ENCODE data around the gene NTRK2.

NTRK2 gene

DNA sequence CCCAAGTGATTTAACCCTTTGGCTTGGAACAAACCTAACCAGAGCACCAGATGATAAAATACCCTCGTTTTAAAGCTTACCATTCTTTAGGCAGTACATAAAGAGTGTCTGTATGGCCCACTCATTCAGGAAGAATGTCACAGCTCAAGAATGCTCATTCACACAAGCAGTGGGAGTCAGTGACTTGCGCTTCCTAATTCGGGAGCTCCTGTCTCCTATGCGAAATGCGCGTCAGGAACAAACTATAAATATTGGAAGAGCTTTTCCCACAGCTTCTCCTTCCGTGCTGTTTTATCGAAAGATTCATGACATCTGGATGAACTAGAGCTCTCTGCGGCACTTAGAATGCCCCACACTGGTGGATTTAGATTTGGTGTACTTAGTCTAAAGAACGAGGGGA lies 66.6 kb downstream of the NTRK2 start:
- TF ChIP-seq PPARA (CRISPR knock-in tag; IDR thresholded peaks at IDR 0.05; ENCODE audit: borderline replicate concordance) (no peak), ISL1 (CRISPR knock-in tag; IDR thresholded peaks at IDR 0.05) (no peak), ZNF70 (CRISPR knock-in tag; IDR thresholded peaks at IDR 0.05) (no peak), TOX (CRISPR knock-in tag; IDR thresholded peaks at IDR 0.05; ENCODE audit: borderline replicate concordance) (no peak), OSR1 (CRISPR knock-in tag; IDR thresholded peaks at IDR 0.05) (no peak), ZFP30 (CRISPR knock-in tag; IDR thresholded peaks at IDR 0.05) (no peak)
- TF ChIP-seq, protein P1, sequence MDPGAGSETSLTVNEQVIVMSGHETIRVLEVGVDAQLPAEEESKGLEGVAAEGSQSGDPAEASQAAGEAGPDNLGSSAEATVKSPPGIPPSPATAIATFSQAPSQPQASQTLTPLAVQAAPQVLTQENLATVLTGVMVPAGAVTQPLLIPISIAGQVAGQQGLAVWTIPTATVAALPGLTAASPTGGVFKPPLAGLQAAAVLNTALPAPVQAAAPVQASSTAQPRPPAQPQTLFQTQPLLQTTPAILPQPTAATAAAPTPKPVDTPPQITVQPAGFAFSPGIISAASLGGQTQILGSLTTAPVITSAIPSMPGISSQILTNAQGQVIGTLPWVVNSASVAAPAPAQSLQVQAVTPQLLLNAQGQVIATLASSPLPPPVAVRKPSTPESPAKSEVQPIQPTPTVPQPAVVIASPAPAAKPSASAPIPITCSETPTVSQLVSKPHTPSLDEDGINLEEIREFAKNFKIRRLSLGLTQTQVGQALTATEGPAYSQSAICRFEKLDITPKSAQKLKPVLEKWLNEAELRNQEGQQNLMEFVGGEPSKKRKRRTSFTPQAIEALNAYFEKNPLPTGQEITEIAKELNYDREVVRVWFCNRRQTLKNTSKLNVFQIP (CRISPR knock-in tag; IDR thresholded peaks at IDR 0.05; ENCODE audit: borderline replicate concordance, low read depth) = no peak
- ATAC-seq = no peak

DNA sequence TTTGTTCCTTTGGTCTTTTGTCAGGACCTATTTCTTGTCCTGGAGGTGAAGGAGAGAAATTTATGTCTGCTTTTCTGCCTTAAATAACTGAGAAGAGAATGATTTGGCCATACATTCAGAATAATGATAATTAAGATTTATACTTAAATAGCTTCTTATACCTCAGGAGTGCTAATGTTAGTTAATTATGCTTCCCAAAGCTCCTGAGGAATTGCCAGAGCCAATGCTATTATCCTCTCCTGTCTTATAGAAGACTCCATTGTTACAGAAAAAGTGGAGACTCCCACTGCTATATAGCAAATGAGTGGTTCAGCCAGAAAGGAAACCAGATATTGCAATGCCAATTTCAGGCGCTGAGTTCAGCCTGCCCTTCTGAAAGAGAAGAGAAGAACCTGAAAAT lies 67.0 kb downstream of the NTRK2 start:
- TF ChIP-seq, protein P2, sequence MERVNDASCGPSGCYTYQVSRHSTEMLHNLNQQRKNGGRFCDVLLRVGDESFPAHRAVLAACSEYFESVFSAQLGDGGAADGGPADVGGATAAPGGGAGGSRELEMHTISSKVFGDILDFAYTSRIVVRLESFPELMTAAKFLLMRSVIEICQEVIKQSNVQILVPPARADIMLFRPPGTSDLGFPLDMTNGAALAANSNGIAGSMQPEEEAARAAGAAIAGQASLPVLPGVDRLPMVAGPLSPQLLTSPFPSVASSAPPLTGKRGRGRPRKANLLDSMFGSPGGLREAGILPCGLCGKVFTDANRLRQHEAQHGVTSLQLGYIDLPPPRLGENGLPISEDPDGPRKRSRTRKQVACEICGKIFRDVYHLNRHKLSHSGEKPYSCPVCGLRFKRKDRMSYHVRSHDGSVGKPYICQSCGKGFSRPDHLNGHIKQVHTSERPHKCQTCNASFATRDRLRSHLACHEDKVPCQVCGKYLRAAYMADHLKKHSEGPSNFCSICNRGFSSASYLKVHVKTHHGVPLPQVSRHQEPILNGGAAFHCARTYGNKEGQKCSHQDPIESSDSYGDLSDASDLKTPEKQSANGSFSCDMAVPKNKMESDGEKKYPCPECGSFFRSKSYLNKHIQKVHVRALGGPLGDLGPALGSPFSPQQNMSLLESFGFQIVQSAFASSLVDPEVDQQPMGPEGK (CRISPR knock-in tag; IDR thresholded peaks at IDR 0.05; ENCODE audit: borderline replicate concordance) = no peak
- TF ChIP-seq BACH2 (CRISPR knock-in tag; IDR thresholded peaks at IDR 0.05; ENCODE audit: borderline replicate concordance) (no peak), ZNF565 (CRISPR knock-in tag; conservative IDR thresholded peaks at IDR 0.05; ENCODE audit: low read depth) (no peak), OSR1 (CRISPR knock-in tag; IDR thresholded peaks at IDR 0.05) (no peak), ZC3H10 (CRISPR knock-in tag; IDR thresholded peaks at IDR 0.05) (no peak), ZNF70 (CRISPR knock-in tag; IDR thresholded peaks at IDR 0.05) (no peak), ZFP30 (CRISPR knock-in tag; IDR thresholded peaks at IDR 0.05) (no peak), ARNTL (CRISPR knock-in tag; IDR thresholded peaks at IDR 0.05; ENCODE audit: borderline replicate concordance, low read depth) (no peak), TCF4 (CRISPR knock-in tag; IDR thresholded peaks at IDR 0.05; ENCODE audit: borderline replicate concordance) (no peak)
- TF ChIP-seq, protein P3, sequence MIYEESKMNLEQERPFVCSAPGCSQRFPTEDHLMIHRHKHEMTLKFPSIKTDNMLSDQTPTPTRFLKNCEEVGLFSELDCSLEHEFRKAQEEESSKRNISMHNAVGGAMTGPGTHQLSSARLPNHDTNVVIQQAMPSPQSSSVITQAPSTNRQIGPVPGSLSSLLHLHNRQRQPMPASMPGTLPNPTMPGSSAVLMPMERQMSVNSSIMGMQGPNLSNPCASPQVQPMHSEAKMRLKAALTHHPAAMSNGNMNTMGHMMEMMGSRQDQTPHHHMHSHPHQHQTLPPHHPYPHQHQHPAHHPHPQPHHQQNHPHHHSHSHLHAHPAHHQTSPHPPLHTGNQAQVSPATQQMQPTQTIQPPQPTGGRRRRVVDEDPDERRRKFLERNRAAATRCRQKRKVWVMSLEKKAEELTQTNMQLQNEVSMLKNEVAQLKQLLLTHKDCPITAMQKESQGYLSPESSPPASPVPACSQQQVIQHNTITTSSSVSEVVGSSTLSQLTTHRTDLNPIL (CRISPR knock-in tag; IDR thresholded peaks at IDR 0.05; ENCODE audit: low read depth) = no peak
- TF ChIP-seq, protein P4, sequence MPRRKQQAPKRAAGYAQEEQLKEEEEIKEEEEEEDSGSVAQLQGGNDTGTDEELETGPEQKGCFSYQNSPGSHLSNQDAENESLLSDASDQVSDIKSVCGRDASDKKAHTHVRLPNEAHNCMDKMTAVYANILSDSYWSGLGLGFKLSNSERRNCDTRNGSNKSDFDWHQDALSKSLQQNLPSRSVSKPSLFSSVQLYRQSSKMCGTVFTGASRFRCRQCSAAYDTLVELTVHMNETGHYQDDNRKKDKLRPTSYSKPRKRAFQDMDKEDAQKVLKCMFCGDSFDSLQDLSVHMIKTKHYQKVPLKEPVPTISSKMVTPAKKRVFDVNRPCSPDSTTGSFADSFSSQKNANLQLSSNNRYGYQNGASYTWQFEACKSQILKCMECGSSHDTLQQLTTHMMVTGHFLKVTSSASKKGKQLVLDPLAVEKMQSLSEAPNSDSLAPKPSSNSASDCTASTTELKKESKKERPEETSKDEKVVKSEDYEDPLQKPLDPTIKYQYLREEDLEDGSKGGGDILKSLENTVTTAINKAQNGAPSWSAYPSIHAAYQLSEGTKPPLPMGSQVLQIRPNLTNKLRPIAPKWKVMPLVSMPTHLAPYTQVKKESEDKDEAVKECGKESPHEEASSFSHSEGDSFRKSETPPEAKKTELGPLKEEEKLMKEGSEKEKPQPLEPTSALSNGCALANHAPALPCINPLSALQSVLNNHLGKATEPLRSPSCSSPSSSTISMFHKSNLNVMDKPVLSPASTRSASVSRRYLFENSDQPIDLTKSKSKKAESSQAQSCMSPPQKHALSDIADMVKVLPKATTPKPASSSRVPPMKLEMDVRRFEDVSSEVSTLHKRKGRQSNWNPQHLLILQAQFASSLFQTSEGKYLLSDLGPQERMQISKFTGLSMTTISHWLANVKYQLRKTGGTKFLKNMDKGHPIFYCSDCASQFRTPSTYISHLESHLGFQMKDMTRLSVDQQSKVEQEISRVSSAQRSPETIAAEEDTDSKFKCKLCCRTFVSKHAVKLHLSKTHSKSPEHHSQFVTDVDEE (CRISPR knock-in tag; IDR thresholded peaks at IDR 0.05) = no peak
- TF ChIP-seq, protein P5, sequence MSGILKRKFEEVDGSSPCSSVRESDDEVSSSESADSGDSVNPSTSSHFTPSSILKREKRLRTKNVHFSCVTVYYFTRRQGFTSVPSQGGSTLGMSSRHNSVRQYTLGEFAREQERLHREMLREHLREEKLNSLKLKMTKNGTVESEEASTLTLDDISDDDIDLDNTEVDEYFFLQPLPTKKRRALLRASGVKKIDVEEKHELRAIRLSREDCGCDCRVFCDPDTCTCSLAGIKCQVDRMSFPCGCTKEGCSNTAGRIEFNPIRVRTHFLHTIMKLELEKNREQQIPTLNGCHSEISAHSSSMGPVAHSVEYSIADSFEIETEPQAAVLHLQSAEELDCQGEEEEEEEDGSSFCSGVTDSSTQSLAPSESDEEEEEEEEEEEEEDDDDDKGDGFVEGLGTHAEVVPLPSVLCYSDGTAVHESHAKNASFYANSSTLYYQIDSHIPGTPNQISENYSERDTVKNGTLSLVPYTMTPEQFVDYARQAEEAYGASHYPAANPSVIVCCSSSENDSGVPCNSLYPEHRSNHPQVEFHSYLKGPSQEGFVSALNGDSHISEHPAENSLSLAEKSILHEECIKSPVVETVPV (CRISPR knock-in tag; IDR thresholded peaks at IDR 0.05) = no peak
- TF ChIP-seq, protein P1 (CRISPR knock-in tag; IDR thresholded peaks at IDR 0.05; ENCODE audit: borderline replicate concordance, low read depth) = no peak
- ATAC-seq = no peak

DNA sequence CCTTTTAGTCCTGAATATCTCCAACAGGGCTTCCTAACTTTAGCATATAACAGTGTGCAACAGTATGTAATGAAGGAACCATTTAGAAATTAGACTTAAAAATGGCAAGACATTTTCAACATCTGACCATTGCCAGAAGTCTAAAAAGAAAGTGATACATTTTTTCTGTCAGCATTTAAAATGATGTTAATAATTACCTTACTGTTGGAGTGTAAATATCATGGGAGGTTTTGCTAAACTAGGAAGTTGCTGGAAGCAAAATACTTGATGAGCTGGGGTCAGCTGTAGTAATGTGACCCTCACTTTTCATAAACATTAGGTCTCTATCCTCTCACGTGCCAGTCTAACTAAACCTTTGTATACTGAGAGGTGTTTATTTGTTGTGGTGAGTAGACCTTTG lies 68.8 kb downstream of the NTRK2 start:
- ATAC-seq = no peak
- TF ChIP-seq TCF4 (CRISPR knock-in tag; IDR thresholded peaks at IDR 0.05; ENCODE audit: borderline replicate concordance) = no peak
- TF ChIP-seq, protein P5 (CRISPR knock-in tag; IDR thresholded peaks at IDR 0.05) = no peak
- TF ChIP-seq ARNTL (CRISPR knock-in tag; IDR thresholded peaks at IDR 0.05; ENCODE audit: borderline replicate concordance, low read depth) = no peak
- no peak for TF ChIP-seq CSDC2 (CRISPR knock-in tag; IDR thresholded peaks at IDR 0.05)
- TF ChIP-seq, protein P2 (CRISPR knock-in tag; IDR thresholded peaks at IDR 0.05; ENCODE audit: borderline replicate concordance) = no peak
- no peak for TF ChIP-seq ZFP30 (CRISPR knock-in tag; IDR thresholded peaks at IDR 0.05)
- TF ChIP-seq GLIS3 (CRISPR knock-in tag; IDR thresholded peaks at IDR 0.05) = no peak
- TF ChIP-seq, protein P4 (CRISPR knock-in tag; IDR thresholded peaks at IDR 0.05) = no peak
